Ishikawa (cell line): Measurements from ENCODE around the gene ITPR1.

Source experiments
- CEBPB ChIP-seq: IDR thresholded peaks from 2 replicates; pipeline ENCODE4 v1.6.1; 2012
- CREB1 ChIP-seq: IDR thresholded peaks from 2 replicates; pipeline ENCODE4 v1.6.1; 2012; ENCODE audit warnings: low read depth
- EGR1 ChIP-seq: IDR thresholded peaks from 2 replicates; pipeline ENCODE4 v1.6.1; 2012
- EP300 ChIP-seq: IDR thresholded peaks from 2 replicates; pipeline ENCODE4 v1.6.1; 2012; ENCODE audit warnings: borderline replicate concordance
- FOXM1 ChIP-seq: IDR thresholded peaks from 2 replicates; pipeline ENCODE4 v1.6.1; 2012; ENCODE audit warnings: low read depth, borderline replicate concordance
- MAX ChIP-seq: IDR thresholded peaks from 2 replicates; pipeline ENCODE4 v1.6.1; 2012
- NFIC ChIP-seq: IDR thresholded peaks from 2 replicates; pipeline ENCODE4 v1.6.1; 2012
- RAD21 ChIP-seq: IDR thresholded peaks from 2 replicates; pipeline ENCODE4 v1.6.1; 2012; ENCODE audit warnings: low read depth
- REST ChIP-seq: IDR thresholded peaks from 2 replicates; pipeline ENCODE4 v1.6.1; 2012; ENCODE audit warnings: low read depth, mild to moderate bottlenecking
- TAF1 ChIP-seq: IDR thresholded peaks from 2 replicates; pipeline ENCODE4 v1.6.1; 2012; ENCODE audit warnings: low read depth, mild to moderate bottlenecking
- TCF12 ChIP-seq: IDR thresholded peaks from 2 replicates; pipeline ENCODE4 v1.6.1; 2012; ENCODE audit warnings: low read depth
- TEAD4 ChIP-seq: IDR thresholded peaks from 2 replicates; pipeline ENCODE4 v1.6.1; 2012
- USF1 ChIP-seq: IDR thresholded peaks from 2 replicates; pipeline ENCODE4 v1.6.1; 2012
- YY1 ChIP-seq: IDR thresholded peaks from 2 replicates; pipeline ENCODE4 v1.6.1; 2012; ENCODE audit warnings: low read depth
- ZBTB7A ChIP-seq: IDR thresholded peaks from 2 replicates; pipeline ENCODE4 v1.6.1; 2012; ENCODE audit warnings: low read depth

ITPR1 gene

GRCh38 chr3:4791358-4791757 is 298.2 kb downstream of the ITPR1 start:
- TF ChIP-seq ZBTB7A, result no peak
- TF ChIP-seq MAX, result no peak
- TF ChIP-seq CREB1, result no peak
- TF ChIP-seq TCF12, result no peak
- TF ChIP-seq USF1, result no peak
- TF ChIP-seq EP300, result no peak
- no peak for TF ChIP-seq NFIC
- no peak for TF ChIP-seq TAF1
- TF ChIP-seq CEBPB, result no peak
- TF ChIP-seq RAD21, result no peak
- TF ChIP-seq EGR1, result no peak
- TF ChIP-seq FOXM1, result no peak
- TF ChIP-seq YY1, result no peak
- no peak for TF ChIP-seq REST
- no peak for TF ChIP-seq TEAD4

GRCh38 chr3:4793311-4793710 is 300.2 kb downstream of the ITPR1 start:
- TF ChIP-seq TAF1 (no peak), NFIC (no peak), REST (no peak), ZBTB7A (no peak), FOXM1 (no peak)

- TF ChIP-seq FOXM1 (no peak), MAX (no peak), YY1 (no peak), TAF1 (no peak), EGR1 (no peak), REST (no peak), RAD21 (no peak)
Observed at GRCh38 chr3:4794331-4794730, 301.2 kb downstream of the ITPR1 start.

- TF ChIP-seq USF1, result no peak
- TF ChIP-seq TCF12, result no peak
- no peak for TF ChIP-seq TEAD4
- TF ChIP-seq FOXM1, result no peak
- no peak for TF ChIP-seq NFIC
- no peak for TF ChIP-seq ZBTB7A
Observed at GRCh38 chr3:4794798-4795197, 301.6 kb downstream of the ITPR1 start.

- TF ChIP-seq TEAD4 (no peak), TAF1 (no peak), CREB1 (no peak), EP300 (no peak), CEBPB (no peak), EGR1 (no peak), TCF12 (no peak), YY1 (no peak), FOXM1 (no peak), NFIC (no peak), REST (no peak), RAD21 (no peak), MAX (no peak), USF1 (no peak), ZBTB7A (no peak)
Observed at GRCh38 chr3:4795905-4796304, 302.8 kb downstream of the ITPR1 start.
